ENCODE measurements around the gene CLK4. TPM values are rescaled to one million over a fixed set of nuclear protein-coding genes. Genes with fewer than 3 reads are reported as not detected.

Gene CLK4
- total RNA-seq, 1 experiment from 2014 or later = 10.0 TPM

Other genes with a start within 250 kb of the CLK4 start
- 89.5 and 107 TPM in 2 replicates for gene COL23A1, start 36.7 kb downstream of the CLK4 start, total RNA-seq (2014; rRNA removed; shearing (Covaris generic); ENCODE audit: low replicate concordance)
- 9.3 TPM in 2 replicates for gene ZNF354A, start 103.6 kb upstream of the CLK4 start, total RNA-seq (2014; rRNA removed; shearing (Covaris generic); ENCODE audit: low replicate concordance)
- 6.9 and 15.8 TPM in 2 replicates for gene ZNF354B, start 232.9 kb upstream of the CLK4 start, total RNA-seq (2014; rRNA removed; shearing (Covaris generic); ENCODE audit: low replicate concordance)

Measured in MG63 (cell line).